NB4 (cell line): ENCODE measurements around the gene TSPO2.

Experiments
- CTCF ChIP-seq: IDR thresholded peaks from one replicate; pipeline ENCODE4 v1.5.1; 2012; ENCODE audit warnings: low read depth, low read length
- MYC ChIP-seq: IDR thresholded peaks from 2 replicates; pipeline ENCODE4 v1.6.1; 2011; ENCODE audit warnings: low read depth, low read length

GRCh38 chr6:41058783-41059181, 16.5 kb downstream of the TSPO2 start:
- no peak for TF ChIP-seq CTCF
- TF ChIP-seq MYC: no peak
